COLO829 (cell line): Measurements from ENCODE around the gene MED14.

Experiments used
- DNase-seq: peaks from one replicate; pipeline ENCODE4 v3.0.0; 2012; ENCODE audit warnings: low spot score

Gene MED14

DNA sequence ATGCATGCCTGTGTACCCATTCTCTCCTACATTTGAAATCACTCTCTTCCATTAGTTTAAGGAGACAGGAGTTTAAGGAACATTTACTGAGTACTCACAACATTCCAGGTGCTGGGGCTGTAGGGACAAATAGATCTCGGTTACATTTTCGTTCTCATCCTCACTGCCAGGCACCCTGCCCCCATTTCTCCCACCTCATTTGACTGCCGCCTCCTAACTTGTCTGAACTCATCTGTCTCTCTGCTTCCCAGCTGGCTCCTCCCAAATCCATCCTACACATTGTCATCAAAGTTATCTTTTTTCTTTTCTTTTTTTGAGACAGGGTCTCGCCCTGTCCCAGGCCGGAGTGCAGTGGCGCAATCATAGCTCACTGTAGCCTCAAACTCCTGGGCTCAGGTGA is 131.9 kb downstream of the MED14 start:
- no peak for DNase-seq
